SK-MEL-5 (cell line): ENCODE results near the gene TIPARP. TPM values are rescaled to one million over a fixed set of nuclear protein-coding genes. Genes with fewer than 3 reads are reported as not detected.
"Not testable (repeated sequence)": the region's sequence is repeated elsewhere in the genome, so short reads cannot be mapped to it uniquely, and the experiment has no call there.

Experiments used
- DNase-seq: peaks from one replicate; pipeline ENCODE4 v3.0.0-alpha.2; 2016; ENCODE audit warnings: low read depth, low spot score
- in situ Hi-C: cut with HindIII; loops from 2 replicates; pipeline ENCODE4 v1.10.0; 2016; ENCODE audit warnings: low sequenced_read_pairs, high pct_unique_total_duplicates, low pct_unique_long_range_greater_than_20kb
- total RNA-seq: library from RNA; depleted of rRNA; stranded (reverse); fragments of >200 nt; shearing (Covaris generic); gene quantifications from 2 replicates; pipeline ENCODE4 v1.2.3, GENCODE V29; 2014

The TIPARP gene
- total RNA-seq, 1 experiment from 2014 or later = 17.7 TPM

DNA sequence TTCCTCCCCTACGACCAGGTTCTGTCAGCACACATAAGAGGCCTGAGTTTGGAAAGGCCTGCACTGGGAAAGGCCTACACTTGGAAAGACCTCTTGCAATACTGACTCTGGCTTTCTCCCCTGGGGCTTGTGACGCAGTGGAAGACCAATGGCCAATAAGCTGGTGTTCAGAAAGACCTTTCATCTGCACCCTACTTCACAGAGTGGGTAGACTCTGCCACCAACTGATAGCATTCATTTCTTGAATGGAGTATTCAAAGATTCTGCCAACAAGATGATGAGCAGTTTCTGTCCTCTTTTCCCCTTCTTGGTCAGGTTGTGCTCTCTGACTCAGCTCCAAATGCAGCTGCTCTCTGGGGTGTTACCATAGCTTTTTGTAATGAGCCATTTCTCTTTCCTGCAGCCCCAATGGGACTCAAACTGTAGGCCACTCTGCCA, 48.8 kb downstream of the TIPARP start:
- DNase-seq = no peak
- in situ Hi-C loops = loop anchor here (10.0 kb wide), 1 partner anchor 168 kb away; the partner anchor contains the start of gene SSR3

DNA sequence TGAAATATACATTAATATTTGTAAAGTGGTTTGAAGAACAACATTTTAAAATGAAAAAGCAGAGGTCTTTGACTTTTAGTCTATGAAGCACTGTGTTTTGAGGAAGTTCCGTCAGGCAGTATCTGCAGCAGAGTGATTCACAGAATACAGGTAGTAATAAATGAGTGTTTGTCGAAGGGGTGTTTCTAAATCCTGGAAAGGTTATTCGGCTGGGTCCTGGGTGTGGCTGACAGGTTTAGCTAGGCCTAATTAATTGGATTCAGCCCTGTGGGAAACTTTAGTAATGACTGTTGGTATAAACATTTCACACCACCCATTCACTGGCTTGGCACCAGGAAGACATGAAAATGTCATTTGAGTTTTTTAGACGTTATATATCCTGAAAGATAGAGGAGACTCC, 51.3 kb downstream of the TIPARP start:
- in situ Hi-C loops = loop anchor here (10.0 kb wide), 1 partner anchor 171 kb away; the partner anchor contains the start of gene SSR3
- no peak for DNase-seq

DNA sequence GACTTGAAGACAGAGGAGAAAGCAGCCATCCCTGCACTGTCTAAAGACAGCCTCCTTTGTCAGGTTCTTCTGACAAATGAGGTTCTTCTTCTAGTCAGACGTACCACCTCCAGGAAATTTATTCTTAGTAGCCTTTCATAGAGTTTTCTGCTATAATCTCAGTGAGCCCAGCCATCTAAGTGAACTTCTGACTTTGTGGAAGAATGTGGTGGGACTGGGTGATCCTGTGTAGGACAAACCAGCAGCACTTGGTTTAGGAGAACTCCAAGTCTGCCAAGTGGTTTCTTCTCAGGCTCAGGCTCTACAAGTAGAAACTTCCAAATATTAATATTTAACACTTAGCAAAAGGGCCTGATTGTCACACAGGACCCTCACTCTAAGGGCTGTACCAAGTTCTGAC, 52.1 kb downstream of the TIPARP start:
- no peak for DNase-seq
- in situ Hi-C loops = loop anchor here (10.0 kb wide), 1 partner anchor 172 kb away; the partner anchor contains the start of gene SSR3

DNA sequence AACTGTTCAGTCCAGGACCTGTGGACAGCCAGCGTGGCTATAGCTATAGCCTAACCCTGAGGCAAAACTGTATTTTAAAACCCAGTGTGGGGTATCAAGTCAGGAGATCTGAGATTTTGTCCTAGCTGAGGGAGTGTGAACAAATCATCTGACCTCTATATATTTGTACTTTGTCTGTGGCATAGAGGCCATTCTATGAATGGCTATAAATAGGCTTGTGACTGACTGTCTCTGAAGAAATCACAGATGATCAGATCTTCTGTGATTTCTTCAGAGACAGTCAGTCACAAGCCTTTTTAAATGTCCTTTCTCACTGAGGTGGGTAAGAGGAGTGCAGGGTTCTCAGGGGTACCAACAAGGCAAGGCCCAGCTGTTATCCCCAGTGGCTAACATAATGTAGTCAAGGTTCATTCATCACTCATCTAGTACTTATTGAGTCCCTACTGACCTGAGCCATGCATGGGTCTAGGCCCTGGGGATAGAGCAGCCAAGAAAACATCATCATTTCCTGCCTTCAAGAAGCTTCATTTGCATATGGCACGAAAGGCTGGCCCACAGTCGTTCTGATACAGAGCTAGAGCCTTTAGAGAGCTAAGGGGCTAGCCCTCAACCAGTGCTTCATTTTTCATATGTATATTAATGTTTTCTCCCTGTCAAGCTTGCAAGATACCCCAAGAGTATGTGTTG, 53.3 kb downstream of the TIPARP start:
- no peak for DNase-seq
- in situ Hi-C loops = loop anchor here (10.0 kb wide), 1 partner anchor 173 kb away; the partner anchor contains the start of gene SSR3

DNA sequence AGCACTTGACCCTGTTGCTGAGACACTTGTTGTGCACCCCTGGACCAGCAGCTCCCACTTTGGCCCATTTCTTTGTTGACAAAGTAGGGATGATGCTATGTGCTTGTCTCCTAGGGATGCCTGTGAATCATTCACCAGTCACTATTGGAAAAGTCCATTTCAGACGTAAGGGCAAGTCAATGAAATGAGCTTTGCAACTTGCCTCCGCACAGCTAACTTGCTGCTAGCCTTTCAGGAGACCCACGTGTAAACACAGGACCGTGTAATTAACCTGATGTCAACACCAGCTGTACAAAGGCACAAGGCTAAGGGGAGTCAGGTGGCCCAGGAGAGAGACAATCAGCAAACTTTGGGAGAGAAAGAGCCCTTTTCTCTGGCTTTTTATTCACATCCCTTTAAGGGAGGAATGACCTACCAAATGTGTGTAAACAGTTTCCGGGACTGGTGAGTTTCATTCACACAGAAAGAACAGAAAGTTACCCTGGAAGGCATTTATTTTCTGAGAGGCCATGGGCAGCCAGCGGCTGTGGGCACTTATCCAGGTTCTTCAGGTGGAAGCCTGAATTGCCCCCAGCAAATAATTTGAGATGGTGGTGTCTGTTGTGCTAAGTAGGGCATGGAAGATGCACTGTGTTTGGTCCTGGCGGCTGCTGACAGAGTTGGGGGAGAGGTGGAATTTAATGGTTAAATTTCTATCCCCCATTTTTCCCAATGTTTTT, 54.0 kb downstream of the TIPARP start:
- DNase-seq = peak; percentile 44
- in situ Hi-C loops = loop anchor here (10.0 kb wide), 1 partner anchor 174 kb away; the partner anchor contains the start of gene SSR3

DNA sequence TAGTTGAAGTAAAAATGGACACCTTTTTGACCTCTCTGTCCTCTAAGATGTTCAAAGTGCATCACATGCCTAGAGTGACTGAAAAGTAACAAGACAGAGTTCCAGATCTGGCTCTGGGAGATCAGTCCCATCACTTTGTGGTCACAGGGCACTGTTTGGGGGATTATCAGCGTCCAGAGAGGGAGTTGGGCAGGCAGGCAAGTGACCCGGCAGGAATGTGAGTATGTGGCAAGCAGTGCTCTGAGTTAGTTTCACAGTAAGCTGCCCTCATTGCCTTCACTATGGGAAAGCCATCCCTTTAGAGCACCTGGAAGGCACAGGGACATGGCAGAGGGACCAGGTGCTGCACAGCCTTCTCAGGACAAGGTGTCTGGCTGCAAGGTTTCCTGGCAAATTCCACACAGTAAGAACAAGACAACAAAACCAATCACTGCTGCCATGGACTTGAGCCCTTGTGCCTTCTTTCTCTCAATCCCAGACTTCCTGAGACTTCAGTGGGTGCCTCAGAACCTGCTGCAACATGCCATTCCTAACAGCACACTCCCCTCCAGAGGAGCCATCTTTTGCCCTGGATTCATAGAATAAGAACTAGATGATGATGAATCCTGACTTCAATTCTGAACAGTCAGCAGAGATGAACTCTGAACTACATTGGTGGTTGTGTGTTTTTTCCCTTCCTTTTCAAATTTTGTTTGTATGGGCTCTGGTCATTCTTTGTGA, 55.2 kb downstream of the TIPARP start:
- DNase-seq = no peak
- in situ Hi-C loops = loop anchor here (10.0 kb wide), 1 partner anchor 175 kb away; the partner anchor contains the start of gene SSR3

DNA sequence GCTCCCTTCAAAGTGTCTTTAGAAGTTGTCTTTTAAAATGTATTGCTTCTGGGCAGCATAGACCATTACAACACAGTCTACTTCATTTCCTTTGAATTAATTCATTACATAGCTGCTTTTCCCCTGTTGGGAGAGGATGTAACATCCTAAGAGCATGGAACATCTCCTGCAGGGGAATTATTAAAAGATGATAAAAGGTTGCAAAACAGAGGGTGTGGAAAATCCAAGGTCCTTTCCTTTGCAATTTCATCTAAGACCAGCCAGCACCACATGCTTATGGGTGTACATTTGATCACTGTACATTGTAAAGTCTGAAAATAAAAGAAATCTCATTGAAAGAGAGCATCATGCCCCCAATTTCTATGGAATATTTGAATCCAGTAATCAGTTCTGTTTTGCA, 57.4 kb downstream of the TIPARP start:
- no peak for DNase-seq
- in situ Hi-C loops = no loop called here

DNA sequence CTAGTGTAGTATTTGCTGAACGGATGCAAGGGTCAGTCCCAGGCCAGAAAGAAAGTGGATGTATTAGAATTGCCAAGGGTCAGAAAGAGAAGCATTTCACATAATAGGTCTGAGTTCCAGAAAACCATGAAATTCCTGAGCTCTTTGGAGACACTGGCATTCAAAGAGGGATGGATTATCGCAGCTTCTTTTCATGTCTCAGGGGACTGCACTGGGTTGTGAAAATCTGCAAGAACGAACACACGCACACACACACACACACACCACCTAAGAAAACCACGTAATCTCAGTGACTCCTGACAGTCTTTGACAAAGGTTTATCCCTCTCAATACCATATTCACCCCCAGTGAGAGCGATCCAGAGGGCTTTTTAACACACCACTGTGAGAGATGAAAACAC, 57.9 kb downstream of the TIPARP start:
- in situ Hi-C loops = no loop called here
- no peak for DNase-seq

DNA sequence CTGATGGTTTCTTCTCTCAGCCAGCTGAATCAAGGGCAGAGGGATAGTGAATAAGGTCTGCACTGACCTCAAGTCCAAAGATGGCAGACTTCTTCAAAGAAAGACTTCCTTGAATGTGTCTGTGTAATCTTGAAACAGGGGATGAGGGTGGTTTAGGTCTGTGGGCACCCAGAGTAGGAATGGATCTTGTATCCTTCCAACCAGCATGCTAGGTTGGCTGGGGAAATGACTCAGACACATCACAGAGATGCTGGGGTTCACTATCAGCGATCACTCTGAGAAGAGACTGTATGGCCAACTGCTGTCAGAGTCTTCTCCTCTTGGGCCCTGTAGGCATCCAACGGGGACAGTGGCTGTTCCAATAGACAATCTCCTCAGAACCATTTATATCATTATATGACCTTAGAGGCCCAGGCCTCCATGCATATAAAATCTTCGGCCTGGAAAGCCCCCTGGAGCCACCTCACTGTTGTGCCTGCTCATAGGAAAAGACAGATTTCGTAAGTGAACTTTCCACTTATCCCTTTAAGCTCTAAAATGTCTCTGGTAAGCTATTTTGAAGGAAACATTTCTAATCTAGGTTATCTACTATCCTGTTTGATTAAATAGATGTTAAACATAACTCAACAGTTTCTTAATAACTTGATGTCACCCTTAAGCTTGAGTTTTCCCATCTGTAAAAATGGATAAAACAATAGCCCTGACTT, 58.5 kb downstream of the TIPARP start:
- in situ Hi-C loops = no loop called here
- no peak for DNase-seq

DNA sequence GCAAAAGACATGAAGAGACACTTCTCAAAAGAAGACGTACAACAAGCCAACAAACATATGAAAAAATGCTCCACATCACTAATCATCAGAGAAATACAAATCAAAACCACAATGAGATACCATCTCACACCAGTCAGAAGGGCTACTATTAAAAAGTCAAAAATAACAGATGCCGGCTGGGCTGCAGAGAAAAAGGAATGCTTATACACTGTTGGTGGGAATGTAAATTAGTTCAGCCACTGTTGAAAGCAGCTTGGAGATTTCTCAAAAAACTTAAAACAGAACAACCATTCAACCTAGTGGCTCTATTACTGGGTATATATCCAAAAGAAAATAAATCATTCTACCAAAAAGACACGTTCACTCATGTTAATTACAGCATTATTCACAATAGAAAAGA, 60.3 kb downstream of the TIPARP start:
- in situ Hi-C loops, DNase-seq: not testable (repeated sequence)

DNA sequence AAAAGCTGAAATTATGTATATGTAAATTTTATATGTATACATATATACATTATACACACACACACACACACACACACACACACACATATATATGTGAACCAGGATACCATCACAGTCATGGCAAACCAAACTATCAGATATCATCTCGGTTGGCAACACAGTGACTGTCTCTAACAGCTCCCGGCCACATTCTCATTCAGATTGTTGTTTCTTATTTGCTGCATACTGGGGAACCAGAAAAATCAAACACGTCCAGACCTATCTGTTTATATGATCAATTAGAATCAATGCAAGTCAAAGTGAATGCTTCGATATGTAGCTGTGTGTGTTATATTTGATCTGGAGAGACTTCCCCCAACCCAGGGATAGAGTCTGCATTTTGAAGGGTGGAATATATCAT, 61.1 kb downstream of the TIPARP start:
- no peak for DNase-seq
- in situ Hi-C loops = no loop called here

DNA sequence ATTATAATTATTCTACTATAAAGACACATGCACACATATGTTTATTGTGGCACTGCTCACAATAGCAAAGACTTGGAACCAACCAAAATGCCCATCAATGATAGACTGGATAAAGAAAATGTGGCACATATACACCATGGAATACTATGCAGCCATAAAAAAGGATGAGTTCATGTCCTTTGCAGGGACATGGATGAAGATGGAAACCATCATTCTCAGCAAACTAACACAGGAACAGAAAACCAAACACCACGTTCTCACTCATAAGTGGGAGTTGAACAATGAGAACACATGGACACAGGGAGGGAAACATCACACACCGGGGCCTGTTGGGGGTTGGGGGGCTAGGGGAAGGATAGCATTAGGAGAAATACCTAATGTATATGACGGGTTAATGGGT, 62.7 kb downstream of the TIPARP start:
- DNase-seq, in situ Hi-C loops: not testable (repeated sequence)

DNA sequence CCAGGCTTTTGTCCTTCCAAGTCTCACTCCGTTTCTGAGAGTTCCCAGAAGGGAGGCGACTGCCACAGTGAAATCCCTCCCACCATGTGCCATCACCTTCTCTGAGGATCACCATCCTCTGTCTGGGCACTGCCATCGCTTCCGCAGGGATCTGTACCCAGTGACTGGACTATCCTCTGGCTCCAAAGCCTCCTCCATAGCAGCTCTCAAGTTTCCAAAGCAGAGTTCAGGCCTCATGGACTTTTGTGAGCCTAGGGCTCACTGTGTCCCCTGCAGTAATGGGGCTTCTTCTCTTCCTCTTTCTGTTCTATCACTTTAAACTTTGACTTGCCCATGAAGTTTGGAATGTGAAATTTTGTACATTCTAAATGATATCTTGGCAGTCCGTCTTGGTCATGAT, 63.9 kb downstream of the TIPARP start:
- in situ Hi-C loops = no loop called here
- no peak for DNase-seq

DNA sequence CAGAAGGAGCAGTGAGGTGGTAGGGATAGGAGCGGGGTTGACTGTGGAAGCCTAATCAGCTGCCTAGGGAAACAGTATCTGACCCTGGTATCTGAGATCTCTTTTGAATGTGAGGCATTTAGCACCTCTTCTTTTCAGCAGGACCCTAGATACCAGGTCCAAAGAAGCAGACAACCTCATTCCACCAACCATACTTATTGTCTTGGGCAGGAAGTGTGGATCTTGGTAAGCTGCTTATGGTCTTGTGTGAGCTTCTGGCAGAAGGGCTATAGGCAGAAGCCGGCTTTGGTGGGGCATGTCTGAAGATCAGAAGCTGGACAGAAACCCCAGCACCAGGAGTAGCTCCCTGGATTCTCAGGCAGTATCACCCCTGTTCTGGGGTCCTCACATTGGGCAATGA, 65.6 kb downstream of the TIPARP start:
- in situ Hi-C loops = no loop called here
- DNase-seq = no peak

DNA sequence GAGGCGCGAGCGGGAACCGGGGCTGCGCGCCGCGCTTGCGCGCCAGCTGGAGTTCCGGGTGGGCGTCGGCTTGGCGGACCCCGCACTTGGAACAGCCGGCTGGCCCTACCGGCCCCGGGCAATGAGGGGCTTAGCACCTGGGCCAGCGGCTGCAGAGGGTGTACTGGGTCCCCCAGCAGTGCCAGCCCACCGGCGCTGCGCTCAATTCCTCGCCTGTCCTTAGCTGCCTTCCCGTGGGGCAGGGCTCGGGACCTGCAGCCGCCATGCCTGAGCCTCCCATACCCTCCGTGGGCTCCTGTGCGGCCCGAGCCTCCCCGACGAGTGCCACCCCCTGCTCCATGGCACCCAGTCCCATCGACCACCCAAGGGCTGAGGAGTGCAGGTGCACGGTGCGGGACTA, 66.2 kb downstream of the TIPARP start:
- DNase-seq, in situ Hi-C loops: not testable (repeated sequence)

DNA sequence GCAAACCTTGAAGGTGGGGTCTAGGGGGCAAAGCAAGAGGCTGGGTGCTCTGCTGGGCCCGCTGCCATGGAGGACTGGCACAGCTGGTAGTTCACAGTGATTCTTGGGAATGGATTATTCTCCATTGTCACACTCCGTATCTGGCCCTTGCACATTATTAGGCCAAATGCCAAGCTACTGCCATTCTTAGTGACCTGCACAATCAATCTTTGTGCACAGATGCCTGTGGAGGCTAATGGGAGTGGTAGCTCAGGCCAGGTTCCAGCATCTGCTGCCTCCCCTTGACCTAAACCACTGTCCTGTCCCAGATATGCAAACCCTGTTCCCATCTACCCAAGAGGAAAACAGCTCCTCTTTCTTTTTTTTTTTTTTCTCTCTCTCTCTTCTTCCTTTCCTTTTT, 67.5 kb downstream of the TIPARP start:
- in situ Hi-C loops = no loop called here

DNA sequence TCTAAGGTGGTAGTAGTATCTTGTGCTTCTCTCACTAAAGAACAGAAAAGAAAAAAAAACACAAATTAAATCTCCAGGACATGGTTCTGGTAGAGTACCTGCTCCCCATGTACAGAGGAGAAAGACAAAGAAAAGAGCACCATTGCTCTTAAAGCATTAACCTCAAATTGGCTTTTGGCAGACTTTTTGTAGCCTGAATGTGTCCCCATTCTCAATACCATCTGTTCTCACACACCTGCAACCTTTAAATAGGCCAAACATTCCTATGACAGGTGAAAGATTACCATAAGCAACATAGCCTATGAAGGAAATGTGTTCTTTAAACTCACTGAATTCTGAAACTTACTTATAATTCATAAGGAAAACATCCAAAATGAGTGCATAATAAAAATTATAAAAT, 68.0 kb downstream of the TIPARP start:
- DNase-seq = no peak
- in situ Hi-C loops = no loop called here

More for the DNA sequence above, 67.5 kb downstream of the TIPARP start:
- DNase-seq = no peak

DNA sequence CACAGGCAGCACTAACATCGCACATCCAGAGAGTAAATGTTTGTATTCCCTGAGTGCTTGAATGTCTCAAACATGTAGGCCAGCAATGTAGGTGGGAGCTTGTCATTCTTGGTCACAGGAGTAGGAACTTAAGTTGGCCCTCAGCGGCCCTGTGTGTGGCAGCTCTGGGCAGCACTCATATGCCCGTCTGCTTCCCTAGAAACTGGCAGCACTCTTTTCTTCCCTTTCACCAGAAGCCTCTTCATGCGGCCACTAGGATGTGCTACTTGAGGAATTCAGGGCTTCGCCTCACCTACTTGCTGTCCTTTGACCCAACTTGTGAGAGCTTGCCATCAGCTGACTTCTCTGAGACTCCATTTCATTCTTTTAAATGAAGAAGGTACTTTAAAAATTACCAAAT, 69.5 kb downstream of the TIPARP start:
- peak; percentile 17 for DNase-seq
- in situ Hi-C loops = no loop called here
